Measurements from ENCODE around the gene ZSCAN5C.
"Not testable (repeated sequence)": the region's sequence is repeated elsewhere in the genome, so short reads cannot be mapped to it uniquely, and the experiment has no call there.

The ZSCAN5C gene
- 0 reads per million in 2 donors for total RNA-seq

- no peak for DNase-seq
Observed at GRCh38 chr19:56201973-56202372, at the start of gene ZSCAN5C. Gene ZSCAN5C (plus strand): TSS chr19:56202273. CDS start chr19:56205914, 3,641 bp downstream.

GRCh38 chr19:56152644-56153043 lies 49.4 kb upstream of the ZSCAN5C start:
- no peak for DNase-seq

- DNase-seq: no peak
Observed at GRCh38 chr19:56153507-56153906, 48.6 kb upstream of the ZSCAN5C start.

DNA sequence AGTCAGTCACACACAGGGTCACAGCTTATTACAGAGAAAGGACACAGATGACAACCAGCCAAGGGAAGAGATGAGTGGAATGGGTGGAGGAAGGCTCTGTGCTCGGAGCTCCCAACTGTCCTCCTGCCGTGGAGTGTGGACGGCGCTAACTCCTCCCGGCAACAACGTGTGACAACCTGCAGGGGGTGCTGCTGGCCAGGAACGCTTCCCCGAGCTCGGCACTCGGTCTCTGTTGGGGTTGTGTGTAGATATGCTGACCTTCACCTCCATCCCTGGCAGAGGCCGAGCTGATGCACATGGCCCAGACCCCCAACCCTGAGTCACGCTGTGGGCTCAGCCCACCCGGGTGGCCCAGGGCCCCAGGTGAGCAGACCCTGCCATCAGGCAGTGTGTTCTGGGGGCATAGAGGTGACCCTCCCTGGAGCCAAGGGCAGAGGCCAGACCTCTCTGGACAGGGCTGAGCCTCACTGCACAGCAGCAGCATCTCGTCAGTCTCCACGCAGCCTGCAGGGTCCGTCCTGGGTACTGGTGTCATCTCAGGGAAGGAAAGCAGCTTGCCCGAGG lies 46.9 kb upstream of the ZSCAN5C start:
- no peak for DNase-seq

DNA sequence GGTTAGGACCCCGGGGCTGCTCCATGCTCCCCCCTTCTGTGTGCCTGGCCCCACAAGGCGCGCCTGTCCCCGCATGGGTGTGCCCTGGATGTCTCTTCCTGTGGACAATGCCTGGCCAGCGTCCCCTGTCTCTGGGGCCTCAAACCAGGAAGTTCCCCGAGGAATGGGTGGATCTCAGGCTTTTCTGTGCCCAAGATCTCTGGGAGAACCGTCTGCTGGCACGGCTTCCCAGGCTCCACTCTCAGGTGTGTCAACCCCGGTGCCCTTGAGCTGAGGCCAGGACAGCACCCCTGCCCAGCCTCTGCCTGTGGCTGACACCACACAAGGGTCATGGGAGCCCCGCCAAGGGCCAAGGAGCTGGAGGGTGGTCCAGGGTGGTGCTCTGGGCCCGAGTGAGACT lies 45.3 kb upstream of the ZSCAN5C start:
- no peak for DNase-seq

GRCh38 chr19:56158170-56158757 lies 43.8 kb upstream of the ZSCAN5C start:
- DNase-seq: no peak

- no peak for DNase-seq
Observed at GRCh38 chr19:56159009-56159559, 43.0 kb upstream of the ZSCAN5C start.

DNA sequence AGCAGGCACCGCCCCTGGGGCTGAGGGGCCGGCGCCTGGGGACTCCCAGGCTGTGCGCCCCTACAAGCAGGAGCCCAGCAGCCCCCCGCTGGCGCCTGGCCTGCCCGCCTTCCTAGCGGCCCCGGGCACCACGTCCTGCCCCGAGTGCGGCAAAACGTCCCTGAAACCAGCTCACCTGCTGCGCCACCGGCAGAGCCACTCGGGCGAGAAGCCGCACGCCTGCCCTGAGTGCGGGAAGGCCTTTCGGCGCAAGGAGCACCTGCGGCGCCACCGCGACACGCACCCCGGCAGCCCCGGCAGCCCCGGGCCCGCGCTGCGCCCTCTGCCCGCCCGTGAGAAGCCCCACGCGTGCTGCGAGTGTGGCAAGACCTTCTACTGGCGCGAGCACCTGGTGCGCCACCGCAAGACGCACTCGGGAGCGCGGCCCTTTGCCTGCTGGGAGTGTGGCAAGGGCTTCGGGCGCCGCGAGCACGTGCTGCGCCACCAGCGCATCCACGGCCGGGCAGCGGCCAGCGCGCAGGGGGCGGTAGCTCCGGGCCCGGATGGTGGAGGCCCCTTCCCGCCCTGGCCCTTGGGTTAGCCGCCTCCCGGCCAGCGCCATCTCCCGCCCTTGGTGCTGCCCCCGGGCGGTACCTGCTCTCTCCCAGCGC lies 42.3 kb upstream of the ZSCAN5C start:
- no peak for DNase-seq

GRCh38 chr19:56161534-56161933 lies 40.5 kb upstream of the ZSCAN5C start:
- DNase-seq: no peak

GRCh38 chr19:56162258-56162657 lies 39.8 kb upstream of the ZSCAN5C start:
- no peak for DNase-seq

DNA sequence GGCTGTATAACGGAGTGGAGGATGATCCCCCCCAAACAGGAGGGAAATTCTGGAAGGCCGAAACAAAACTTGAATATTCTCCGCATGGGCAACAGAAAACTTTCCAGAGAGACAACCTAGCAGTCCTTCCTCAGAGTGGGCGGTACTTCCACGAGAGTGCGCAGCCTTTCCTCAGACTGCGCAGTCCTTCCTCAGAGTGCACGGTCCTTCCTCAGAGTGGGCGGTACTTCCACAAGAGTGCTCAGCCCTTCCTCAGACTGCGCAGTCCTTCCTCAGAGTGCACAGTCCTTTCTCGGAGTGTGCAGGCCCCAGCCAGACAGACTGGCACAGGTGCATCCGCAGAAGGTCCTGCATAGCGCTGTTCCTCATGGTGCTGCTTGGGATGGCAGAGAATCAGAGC lies 39.0 kb upstream of the ZSCAN5C start:
- no peak for DNase-seq

DNA sequence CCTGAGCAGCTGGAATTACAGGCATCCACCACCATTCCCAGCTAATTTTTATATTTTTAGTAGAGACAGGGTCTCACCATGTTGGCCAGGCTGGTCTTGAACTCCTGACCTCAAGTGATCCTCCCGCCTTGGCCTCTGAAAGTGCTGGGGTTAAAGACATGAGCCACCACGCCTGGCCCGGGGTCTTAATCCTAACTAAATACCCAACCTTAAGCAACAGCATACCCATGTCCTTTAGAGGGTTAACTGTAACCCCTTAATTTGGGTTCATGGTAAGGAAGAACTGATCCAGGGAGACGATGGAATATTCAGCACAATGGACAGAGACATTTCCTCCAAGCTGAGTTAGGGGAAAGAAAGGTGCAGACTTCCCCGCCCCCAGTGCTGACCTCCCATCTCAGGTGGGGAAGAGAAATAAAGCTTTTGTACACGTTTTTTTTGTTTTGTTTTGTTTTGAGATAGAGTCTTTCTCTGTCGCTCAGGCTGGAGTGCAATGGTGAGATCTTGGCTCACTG lies 35.0 kb upstream of the ZSCAN5C start:
- no peak for DNase-seq

DNA sequence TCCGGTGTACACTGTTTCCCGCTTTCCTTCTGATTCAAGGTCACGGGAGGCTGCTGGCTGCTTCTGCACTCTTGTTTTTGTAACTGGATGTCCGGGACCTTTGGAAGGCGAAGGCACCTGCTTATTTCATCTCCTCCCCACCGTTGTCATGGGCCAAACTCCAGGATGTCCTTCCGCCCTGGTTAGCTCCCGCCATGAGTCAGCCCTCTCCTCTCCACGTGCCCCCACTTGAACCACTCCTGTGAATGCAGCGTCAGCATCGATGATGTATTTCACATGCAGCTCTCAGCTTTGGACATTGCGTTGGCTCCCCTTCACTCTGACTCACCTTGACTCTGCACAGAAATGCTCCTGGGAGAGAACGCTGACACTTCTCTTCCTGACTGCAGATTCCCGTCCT lies 31.8 kb upstream of the ZSCAN5C start:
- no peak for DNase-seq

GRCh38 chr19:56174086-56174485 lies 28.0 kb upstream of the ZSCAN5C start:
- no peak for DNase-seq

- no peak for DNase-seq
Observed at GRCh38 chr19:56174550-56174949, 27.5 kb upstream of the ZSCAN5C start.

DNA sequence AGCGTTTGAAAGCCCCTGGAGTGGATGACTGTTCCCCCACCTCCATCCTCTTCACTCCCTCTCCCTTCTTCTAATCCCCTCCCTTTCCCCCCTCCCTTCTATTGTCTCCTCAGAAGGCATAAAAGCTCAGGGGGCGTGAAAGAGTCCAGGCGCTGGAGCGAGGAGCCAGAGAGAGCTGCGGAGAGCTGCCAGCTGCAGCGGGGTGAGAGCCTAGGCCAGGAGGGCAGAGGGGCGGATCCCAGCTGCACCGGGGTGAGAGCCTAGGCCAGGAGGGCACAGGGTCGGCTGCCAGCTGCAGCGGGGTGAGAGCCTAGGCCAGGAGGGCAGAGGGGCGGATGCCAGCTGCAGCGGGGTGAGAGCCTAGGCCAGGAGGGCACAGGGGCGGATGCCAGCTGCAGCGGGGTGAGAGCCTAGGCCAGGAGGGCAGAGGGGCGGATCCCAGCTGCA lies 26.2 kb upstream of the ZSCAN5C start, which contains the start of gene GALP:
Gene GALP, plus strand, starts transcription at position 148 of the 447 bp plus-strand sequence. CDS start 1,101 bp downstream, outside the sequence.
- not testable (repeated sequence) for DNase-seq

- not testable (repeated sequence) for DNase-seq
Observed at GRCh38 chr19:56176310-56176709, 25.8 kb upstream of the ZSCAN5C start.

GRCh38 chr19:56176881-56177280 lies 25.2 kb upstream of the ZSCAN5C start:
- no peak for DNase-seq

DNA sequence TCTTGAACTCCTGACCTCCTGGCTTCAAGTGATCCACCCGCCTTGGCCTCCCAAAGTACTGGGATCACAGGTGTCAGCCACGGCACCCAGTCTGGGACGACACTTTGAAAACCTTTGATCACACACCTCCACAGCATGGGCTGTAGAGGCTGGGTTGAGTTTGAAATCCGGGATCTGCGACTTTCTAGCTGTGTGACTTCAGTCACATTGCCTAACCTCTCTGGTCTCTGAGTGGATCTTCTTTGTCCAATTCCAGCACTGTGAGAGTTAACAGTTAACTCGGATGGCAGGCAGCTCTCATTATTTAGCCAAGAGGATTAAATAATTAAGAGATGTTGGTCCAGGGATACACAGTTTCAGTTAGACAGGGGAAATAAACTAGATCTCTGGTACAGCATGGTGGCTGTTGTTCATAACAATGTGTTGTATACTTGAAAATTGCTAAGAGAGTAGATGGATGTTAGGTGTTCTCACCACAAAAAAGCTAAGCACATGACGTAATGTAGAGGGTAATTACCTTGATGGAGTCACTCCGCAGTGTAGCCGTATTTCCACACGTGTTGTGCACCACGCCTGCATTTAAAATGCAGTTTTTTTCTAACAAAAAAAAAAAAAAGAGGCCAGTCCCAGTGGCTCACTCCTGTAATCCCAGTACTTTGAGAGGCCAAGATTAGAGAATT lies 24.4 kb upstream of the ZSCAN5C start:
- DNase-seq: no peak

DNA sequence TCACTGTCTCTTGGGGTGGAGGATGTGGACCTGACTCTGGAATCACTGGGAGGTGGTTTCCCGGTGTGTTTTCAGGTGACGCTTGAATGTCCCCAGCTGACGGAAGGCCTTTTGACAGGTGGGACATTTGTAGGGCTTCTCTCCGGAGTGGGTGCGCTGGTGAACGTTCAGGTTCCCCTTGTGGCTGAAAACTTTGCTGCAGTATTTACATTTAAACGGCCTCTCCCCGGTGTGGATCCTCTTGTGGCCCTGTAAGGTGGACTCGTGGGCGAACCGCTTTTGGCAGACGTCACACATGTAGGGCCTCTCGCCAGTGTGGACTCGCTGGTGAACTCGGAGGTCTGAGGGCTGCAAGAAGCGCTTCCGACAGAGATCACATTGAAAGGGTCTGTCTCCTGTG lies 12.3 kb upstream of the ZSCAN5C start:
- DNase-seq: no peak

DNA sequence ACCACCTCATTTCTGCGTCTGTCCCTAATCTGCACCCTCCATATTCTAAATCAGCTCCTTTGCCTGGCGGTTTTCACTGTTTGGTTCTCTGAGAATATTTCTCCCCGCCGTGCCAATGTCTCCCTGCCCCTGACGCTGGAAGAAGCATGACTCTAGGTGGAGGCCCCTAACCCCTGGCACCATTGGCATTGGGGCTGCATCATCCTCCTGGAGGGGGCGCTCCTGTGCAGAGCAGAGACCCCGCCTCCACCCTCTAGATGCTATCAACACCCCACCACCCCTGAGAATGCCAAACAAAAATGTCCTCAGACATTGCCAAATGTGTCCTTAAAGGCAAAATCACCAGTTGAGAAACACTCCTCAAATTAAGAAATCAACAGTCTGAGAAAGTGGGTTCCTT lies 11.0 kb upstream of the ZSCAN5C start:
- no peak for DNase-seq

DNA sequence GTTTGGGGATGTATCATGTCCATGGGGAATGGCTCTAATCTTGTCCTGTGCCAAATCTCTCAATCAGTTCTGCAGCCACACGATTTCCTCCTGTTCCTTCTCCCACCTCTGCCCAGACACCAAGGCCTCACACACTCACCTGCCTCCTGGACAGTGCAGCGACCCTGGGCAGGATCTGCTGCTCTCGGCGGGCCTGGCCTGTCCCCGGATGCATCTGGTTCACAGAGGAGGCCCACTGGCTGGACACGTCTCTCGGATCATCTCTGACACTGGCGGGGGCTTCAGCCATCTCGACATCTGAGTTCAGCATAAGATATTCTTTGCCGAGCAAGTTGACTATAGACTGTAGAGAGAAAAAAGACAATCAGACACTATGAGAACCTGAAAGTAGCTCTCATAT lies 10.4 kb upstream of the ZSCAN5C start:
- DNase-seq: no peak

DNA sequence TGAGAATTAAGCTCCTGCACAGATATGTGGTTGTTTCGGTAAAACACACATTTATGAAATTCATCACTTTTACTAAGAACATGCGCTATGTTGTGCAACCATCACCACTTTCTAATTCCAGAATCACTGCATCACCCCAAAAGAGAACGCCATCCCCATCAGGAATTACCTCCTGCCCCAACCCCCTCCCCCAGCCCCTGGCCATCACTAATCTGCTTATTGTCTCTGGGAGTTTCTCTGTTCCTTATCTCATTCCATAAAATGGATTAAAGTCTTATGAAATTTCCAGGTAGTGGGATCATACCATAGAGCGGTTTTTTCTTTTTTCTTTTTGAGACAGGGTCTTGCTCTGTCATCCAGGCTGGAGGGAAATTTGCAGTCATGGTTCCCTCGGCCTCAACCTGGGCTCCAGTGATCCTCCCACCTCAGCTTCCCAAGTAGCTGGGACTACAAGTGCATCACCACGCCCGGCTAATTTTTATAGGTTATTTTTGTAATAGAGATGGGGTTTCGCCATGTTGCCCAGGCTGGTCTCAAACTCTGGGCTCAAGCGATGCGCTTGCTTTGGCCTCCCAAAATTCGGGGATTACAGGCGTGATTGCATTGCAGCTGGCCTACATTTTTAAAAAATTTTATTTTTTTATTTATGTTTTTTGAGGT lies 8.0 kb upstream of the ZSCAN5C start:
- no peak for DNase-seq

Measured in activated gamma-delta T cell (primary cell).